ENCODE results near the gene TBL2. TPM values are rescaled to one million over a fixed set of nuclear protein-coding genes. Genes with fewer than 3 reads are reported as not detected.

Gene TBL2
- total RNA-seq (2014; rRNA removed; shearing (Covaris generic)) (21.7 and 27.8 TPM in 2 replicates), polyA plus RNA-seq (2016; fragmentation: Nextera tagmentation; extraction: Ambion mirVana) (6.9 TPM in 2 replicates)
- long read RNA-seq, full-length matches to known transcripts = 16 of 19 reads
- long read RNA-seq, partial matches to known transcripts = 0 of 19 reads
- long read RNA-seq, other reads (novel, unspliced or antisense) = 3 of 19 reads

GRCh38 chr7:73578342-73579128 is at the start of gene TBL2:
Gene TBL2 (minus strand): TSS chr7:73578579. CDS start chr7:73578549, 30 bp downstream.
- no peaks in the 10 kb centered on the region; the same call in 1 of the 2 replicates for H3K36me3 ChIP-seq (ENCODE audit: insufficient read depth)
- no peaks in the 10 kb centered on the region for H3K9me2 ChIP-seq (ENCODE audit: insufficient read depth)
- H4K20me1 ChIP-seq (replicated peaks; ENCODE audit: insufficient read depth) = peaks cover 5% of the 10 kb centered on the region
- Mint-ChIP-seq H3K9me3 (no peaks in the 10 kb centered on the region), H3K27me3 (ENCODE audit: insufficient read depth, low read depth, poor library complexity) (peaks cover 21% of the 10 kb centered on the region), H3K36me3 (ENCODE audit: low read depth) (peaks cover 17% of the 10 kb centered on the region), H3K4me1 (peaks cover 9% of the 10 kb centered on the region; the same call in 2 of the 3 replicates), H3K4me3 (peak within 1 kb of the TSS; percentile 86), H3K27ac (peak within 1 kb of the TSS; percentile 92; the same call in 1 of the 2 replicates)
- H3K27ac ChIP-seq (ENCODE audit: low read depth) = no peak within 1 kb of the TSS
- H2AFZ ChIP-seq = peak within 1 kb of the TSS; percentile 83; the same call in 1 of the 2 replicates
- peaks cover 9% of the 10 kb centered on the region for H3K79me2 ChIP-seq (replicated peaks; ENCODE audit: insufficient read depth)
- peak within 1 kb of the TSS; percentile 99 for H3K4me2 ChIP-seq
- DNase-seq (ENCODE audit: low spot score) (peak; percentile 100), ATAC-seq (peak; percentile 95)
- H3K27me3 ChIP-seq (ENCODE audit: insufficient read depth) = peaks cover 56% of the 10 kb centered on the region
- TF ChIP-seq ETS1 (IDR thresholded peaks at IDR 0.05) = 0 out of 2 replicates have a peak, but pooled peaks have one; percentile 27
- peak; percentile 96 for TF ChIP-seq POLR2AphosphoS5 (IDR thresholded peaks at IDR 0.05; ENCODE audit: low read depth)
- TF ChIP-seq CTCF (conservative IDR thresholded peaks at IDR 0.05; ENCODE audit: low read depth in 2 of 2) = peak in 1 of 2 experiments; percentile 27; a peak in 2 of 4 replicates
- no peak for TF ChIP-seq ZNF114 (CRISPR knock-in tag; IDR thresholded peaks at IDR 0.05)
- H3K4me1 ChIP-seq (ENCODE audit: insufficient read depth) = peaks cover 3% of the 10 kb centered on the region; the same call in 1 of the 2 replicates
- peak within 1 kb of the TSS; percentile 95 for H3K4me3 ChIP-seq
- no peaks in the 10 kb centered on the region for H3F3A ChIP-seq (replicated peaks; ENCODE audit: low read depth)

- no peaks in the 10 kb centered on the region for H3K36me3 ChIP-seq (ENCODE audit: insufficient read depth)
- no peaks in the 10 kb centered on the region; the same call in 2 of the 3 replicates for H3K9me3 Mint-ChIP-seq
- H2AFZ ChIP-seq = no peak overlapping the region
- H3K4me1 ChIP-seq (ENCODE audit: insufficient read depth) = 0 out of 2 replicates have a peak, but pooled peaks cover 8% of the 10 kb centered on the region
- no peak overlapping the region for H3K4me2 ChIP-seq
- H3K27ac Mint-ChIP-seq = no peak overlapping the region
- DNase-seq (ENCODE audit: low spot score) = peak; percentile 53
- no peak overlapping the region for H3K4me3 Mint-ChIP-seq
- H3K79me2 ChIP-seq (replicated peaks; ENCODE audit: insufficient read depth) = no peaks in the 10 kb centered on the region
- H4K20me1 ChIP-seq (replicated peaks; ENCODE audit: insufficient read depth) = no peaks in the 10 kb centered on the region; the same call in 1 of the 2 replicates
- H3F3A ChIP-seq (replicated peaks; ENCODE audit: low read depth) = no peaks in the 10 kb centered on the region
- H3K27ac ChIP-seq (ENCODE audit: low read depth) = no peak overlapping the region
- peaks cover 30% of the 10 kb centered on the region for H3K27me3 Mint-ChIP-seq (ENCODE audit: insufficient read depth, low read depth, poor library complexity)
- peaks cover 13% of the 10 kb centered on the region for H3K27me3 ChIP-seq (ENCODE audit: insufficient read depth)
- peak; percentile 3; the same call in 2 of the 3 replicates for ATAC-seq
- no peak overlapping the region for H3K4me3 ChIP-seq
- H3K4me1 Mint-ChIP-seq = peaks cover 3% of the 10 kb centered on the region; the same call in 2 of the 3 replicates
- TF ChIP-seq NANOG (IDR thresholded peaks at IDR 0.05; ENCODE audit: borderline replicate concordance) (no peak), CTCF (conservative IDR thresholded peaks at IDR 0.05; ENCODE audit: low read depth in 2 of 2) (peak; percentile 43 to 50)
- H3K9me2 ChIP-seq (ENCODE audit: insufficient read depth) = no peaks in the 10 kb centered on the region
- no peaks in the 10 kb centered on the region; the same call in 2 of the 3 replicates for H3K36me3 Mint-ChIP-seq (ENCODE audit: low read depth)
These were observed 48.4 kb upstream of the TBL2 start for GRCh38 chr7:73626814-73627213.
